HepG2 (cell line): ENCODE results near the gene C6orf136. TPM values are rescaled to one million over a fixed set of nuclear protein-coding genes. Genes with fewer than 3 reads are reported as not detected.

Experiments
- AHR ChIP-seq: IDR thresholded peaks from 2 replicates; pipeline ENCODE4 v1.6.1; 2018; ENCODE audit warnings: missing genetic modification reagents, missing compliant biosample characterization
- KAT7 ChIP-seq: IDR thresholded peaks from 2 replicates; pipeline ENCODE4 v1.6.1; 2018; ENCODE audit warnings: borderline replicate concordance, missing compliant biosample characterization
- POLR2G ChIP-seq: fragments of 200-400 bp; formaldehyde crosslinking; IDR thresholded peaks from 2 replicates; pipeline ENCODE4 v1.6.1; 2018; ENCODE audit warnings: mild to moderate bottlenecking, low read depth, low read length, moderate library complexity
- TAF1 ChIP-seq: sonication (generic); formaldehyde crosslinking; IDR thresholded peaks from 2 replicates; pipeline ENCODE4 v1.4.0; 2020; ENCODE audit warnings: missing genetic modification reagents
- ZFP82 ChIP-seq: sonication (generic); formaldehyde crosslinking; IDR thresholded peaks from 2 replicates; pipeline ENCODE4 v1.5.1; 2020; ENCODE audit warnings: mild to moderate bottlenecking, missing genetic modification reagents, borderline replicate concordance
- ZNF10 ChIP-seq: sonication (generic); formaldehyde crosslinking; IDR thresholded peaks from 2 replicates; pipeline ENCODE4 v1.4.0; 2020; ENCODE audit warnings: mild to moderate bottlenecking, low read depth, missing genetic modification reagents, borderline replicate concordance
- ZNF644 ChIP-seq: IDR thresholded peaks from 2 replicates; pipeline ENCODE4 v1.6.1; 2016; ENCODE audit warnings: low read depth
- ZNF775 ChIP-seq: sonication (generic); formaldehyde crosslinking; IDR thresholded peaks from 2 replicates; pipeline ENCODE4 v1.4.0; 2020; ENCODE audit warnings: missing genetic modification reagents, mild to moderate bottlenecking, moderate library complexity, borderline replicate concordance
- polyA plus RNA-seq, 8 experiments: library from polyadenylated mRNA; depleted of rRNA in 3 of 8; stranded (reverse) in 7 of 8; unstranded in 1 of 8; fragments of >200 nt; fragmentation: Illumina TruSeq in 4 of 8; extraction: Trizol in 4 of 8; gene quantifications; 2 replicates each; pipeline versions ENCODE4 v1.2.1 to v1.2.3, GENCODE V29; 2011 to 2016; ENCODE audit warnings: low read depth in 4 of 8, missing spikeins in 1 of 8, mixed read lengths in 1 of 8; ENCODE audit not compliant: insufficient read depth in 1 of 8
- total RNA-seq, 5 experiments: library from RNA; depleted of rRNA; stranded (reverse); fragments of >200 nt; fragmentation: Illumina TruSeq; extraction: Trizol; gene quantifications; 2 replicates each; pipeline ENCODE4 v1.2.3, GENCODE V29; 2016; ENCODE audit warnings: low read depth in 1 of 5
- TF ChIP-seq, protein P1 (sequence below): sonication (generic); formaldehyde crosslinking; conservative IDR thresholded peaks from 2 replicates; pipeline ENCODE4 v1.4.0; 2020; ENCODE audit warnings: missing genetic modification reagents
- TF ChIP-seq, protein P2 (sequence below): sonication (generic); formaldehyde crosslinking; IDR thresholded peaks from 2 replicates; pipeline ENCODE4 v1.4.0; 2020; ENCODE audit warnings: missing genetic modification reagents
- TF ChIP-seq, protein P3 (sequence below): sonication (generic); formaldehyde crosslinking; IDR thresholded peaks from 2 replicates; pipeline ENCODE4 v1.4.0; 2020; ENCODE audit warnings: missing genetic modification reagents
- TF ChIP-seq, protein P4 (sequence below): sonication (generic); formaldehyde crosslinking; IDR thresholded peaks from 2 replicates; pipeline ENCODE4 v1.5.0; 2020; ENCODE audit warnings: mild to moderate bottlenecking, missing genetic modification reagents
- TF ChIP-seq, protein P5 (sequence below): sonication (generic); formaldehyde crosslinking; IDR thresholded peaks from 2 replicates; pipeline ENCODE4 v1.4.0; 2020; ENCODE audit warnings: mild to moderate bottlenecking, missing genetic modification reagents
- TF ChIP-seq, protein P6 (sequence below): sonication (generic); formaldehyde crosslinking; IDR thresholded peaks from 2 replicates; pipeline ENCODE4 v1.5.0; 2020; ENCODE audit warnings: missing genetic modification reagents

The C6orf136 gene
- total and polyA plus RNA-seq, 2 of the 13 experiments (the other 11 are each of a cell fraction or from before 2014, with no cell fraction given) = 12.0 to 26.2 TPM

DNA sequence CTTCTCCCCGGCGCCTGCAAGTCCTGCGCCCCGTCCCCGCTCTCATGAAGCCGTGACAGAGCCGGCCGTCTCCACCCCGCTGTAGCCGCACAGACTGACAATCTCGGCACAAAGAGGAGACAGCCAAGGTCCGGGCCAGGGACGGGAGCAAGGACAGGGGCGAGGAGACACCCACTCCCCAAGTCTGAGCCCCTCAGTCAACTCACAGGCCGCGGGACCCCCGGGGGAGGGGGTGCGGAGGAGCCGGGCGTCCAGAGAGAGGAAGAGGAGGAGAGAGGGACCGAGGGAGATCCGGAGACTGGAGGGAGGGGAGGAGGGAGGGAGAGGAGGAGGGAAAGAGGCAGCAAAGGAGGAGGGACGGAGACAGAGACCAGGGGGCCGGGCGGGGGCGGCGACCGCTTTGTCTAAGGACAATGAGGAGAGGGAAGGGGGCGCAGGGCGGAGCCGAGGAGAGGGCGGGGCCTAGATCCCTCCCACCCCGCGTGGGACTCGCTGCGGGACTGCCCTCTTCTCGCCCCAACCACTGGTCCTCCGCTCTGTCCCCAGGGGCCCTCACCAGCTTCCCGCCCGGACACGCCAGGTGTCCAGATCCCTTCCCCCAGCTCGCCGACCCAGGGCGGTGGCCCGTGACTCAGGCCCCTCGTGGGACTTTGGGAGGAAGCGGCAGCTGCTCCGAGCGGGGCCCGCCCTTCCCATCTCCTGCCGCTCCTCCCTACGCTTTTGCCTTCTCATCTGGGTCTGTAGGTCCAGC, 40.1 kb downstream of the C6orf136 start (continued):
- TF ChIP-seq, protein P1, sequence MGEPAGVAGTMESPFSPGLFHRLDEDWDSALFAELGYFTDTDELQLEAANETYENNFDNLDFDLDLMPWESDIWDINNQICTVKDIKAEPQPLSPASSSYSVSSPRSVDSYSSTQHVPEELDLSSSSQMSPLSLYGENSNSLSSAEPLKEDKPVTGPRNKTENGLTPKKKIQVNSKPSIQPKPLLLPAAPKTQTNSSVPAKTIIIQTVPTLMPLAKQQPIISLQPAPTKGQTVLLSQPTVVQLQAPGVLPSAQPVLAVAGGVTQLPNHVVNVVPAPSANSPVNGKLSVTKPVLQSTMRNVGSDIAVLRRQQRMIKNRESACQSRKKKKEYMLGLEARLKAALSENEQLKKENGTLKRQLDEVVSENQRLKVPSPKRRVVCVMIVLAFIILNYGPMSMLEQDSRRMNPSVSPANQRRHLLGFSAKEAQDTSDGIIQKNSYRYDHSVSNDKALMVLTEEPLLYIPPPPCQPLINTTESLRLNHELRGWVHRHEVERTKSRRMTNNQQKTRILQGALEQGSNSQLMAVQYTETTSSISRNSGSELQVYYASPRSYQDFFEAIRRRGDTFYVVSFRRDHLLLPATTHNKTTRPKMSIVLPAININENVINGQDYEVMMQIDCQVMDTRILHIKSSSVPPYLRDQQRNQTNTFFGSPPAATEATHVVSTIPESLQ (CRISPR knock-in tag) = no peak
- TF ChIP-seq, protein P2, sequence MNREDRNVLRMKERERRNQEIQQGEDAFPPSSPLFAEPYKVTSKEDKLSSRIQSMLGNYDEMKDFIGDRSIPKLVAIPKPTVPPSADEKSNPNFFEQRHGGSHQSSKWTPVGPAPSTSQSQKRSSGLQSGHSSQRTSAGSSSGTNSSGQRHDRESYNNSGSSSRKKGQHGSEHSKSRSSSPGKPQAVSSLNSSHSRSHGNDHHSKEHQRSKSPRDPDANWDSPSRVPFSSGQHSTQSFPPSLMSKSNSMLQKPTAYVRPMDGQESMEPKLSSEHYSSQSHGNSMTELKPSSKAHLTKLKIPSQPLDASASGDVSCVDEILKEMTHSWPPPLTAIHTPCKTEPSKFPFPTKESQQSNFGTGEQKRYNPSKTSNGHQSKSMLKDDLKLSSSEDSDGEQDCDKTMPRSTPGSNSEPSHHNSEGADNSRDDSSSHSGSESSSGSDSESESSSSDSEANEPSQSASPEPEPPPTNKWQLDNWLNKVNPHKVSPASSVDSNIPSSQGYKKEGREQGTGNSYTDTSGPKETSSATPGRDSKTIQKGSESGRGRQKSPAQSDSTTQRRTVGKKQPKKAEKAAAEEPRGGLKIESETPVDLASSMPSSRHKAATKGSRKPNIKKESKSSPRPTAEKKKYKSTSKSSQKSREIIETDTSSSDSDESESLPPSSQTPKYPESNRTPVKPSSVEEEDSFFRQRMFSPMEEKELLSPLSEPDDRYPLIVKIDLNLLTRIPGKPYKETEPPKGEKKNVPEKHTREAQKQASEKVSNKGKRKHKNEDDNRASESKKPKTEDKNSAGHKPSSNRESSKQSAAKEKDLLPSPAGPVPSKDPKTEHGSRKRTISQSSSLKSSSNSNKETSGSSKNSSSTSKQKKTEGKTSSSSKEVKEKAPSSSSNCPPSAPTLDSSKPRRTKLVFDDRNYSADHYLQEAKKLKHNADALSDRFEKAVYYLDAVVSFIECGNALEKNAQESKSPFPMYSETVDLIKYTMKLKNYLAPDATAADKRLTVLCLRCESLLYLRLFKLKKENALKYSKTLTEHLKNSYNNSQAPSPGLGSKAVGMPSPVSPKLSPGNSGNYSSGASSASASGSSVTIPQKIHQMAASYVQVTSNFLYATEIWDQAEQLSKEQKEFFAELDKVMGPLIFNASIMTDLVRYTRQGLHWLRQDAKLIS (CRISPR knock-in tag) = no peak
- TF ChIP-seq ZFP82 (CRISPR knock-in tag) (no peak), AHR (CRISPR knock-in tag) (0 out of 2 replicates have a peak, but pooled peaks have one; percentile 27), KAT7 (CRISPR knock-in tag) (peak; percentile 35; the same call in 1 of the 2 replicates), ZNF10 (CRISPR knock-in tag) (no peak), ZNF775 (CRISPR knock-in tag) (no peak), ZNF644 (no peak), POLR2G (no peak; the same call in 1 of the 2 replicates), TAF1 (peak; percentile 49; the same call in 1 of the 2 replicates)
- TF ChIP-seq, protein P3, sequence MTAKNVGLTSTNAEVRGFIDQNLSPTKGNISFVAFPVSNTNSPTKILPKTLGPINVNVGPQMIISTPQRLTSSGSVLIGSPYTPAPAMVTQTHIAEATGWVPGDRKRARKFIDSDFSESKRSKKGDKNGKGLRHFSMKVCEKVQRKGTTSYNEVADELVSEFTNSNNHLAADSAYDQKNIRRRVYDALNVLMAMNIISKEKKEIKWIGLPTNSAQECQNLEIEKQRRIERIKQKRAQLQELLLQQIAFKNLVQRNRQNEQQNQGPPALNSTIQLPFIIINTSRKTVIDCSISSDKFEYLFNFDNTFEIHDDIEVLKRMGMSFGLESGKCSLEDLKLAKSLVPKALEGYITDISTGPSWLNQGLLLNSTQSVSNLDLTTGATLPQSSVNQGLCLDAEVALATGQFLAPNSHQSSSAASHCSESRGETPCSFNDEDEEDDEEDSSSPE = no peak
- TF ChIP-seq, protein P4, sequence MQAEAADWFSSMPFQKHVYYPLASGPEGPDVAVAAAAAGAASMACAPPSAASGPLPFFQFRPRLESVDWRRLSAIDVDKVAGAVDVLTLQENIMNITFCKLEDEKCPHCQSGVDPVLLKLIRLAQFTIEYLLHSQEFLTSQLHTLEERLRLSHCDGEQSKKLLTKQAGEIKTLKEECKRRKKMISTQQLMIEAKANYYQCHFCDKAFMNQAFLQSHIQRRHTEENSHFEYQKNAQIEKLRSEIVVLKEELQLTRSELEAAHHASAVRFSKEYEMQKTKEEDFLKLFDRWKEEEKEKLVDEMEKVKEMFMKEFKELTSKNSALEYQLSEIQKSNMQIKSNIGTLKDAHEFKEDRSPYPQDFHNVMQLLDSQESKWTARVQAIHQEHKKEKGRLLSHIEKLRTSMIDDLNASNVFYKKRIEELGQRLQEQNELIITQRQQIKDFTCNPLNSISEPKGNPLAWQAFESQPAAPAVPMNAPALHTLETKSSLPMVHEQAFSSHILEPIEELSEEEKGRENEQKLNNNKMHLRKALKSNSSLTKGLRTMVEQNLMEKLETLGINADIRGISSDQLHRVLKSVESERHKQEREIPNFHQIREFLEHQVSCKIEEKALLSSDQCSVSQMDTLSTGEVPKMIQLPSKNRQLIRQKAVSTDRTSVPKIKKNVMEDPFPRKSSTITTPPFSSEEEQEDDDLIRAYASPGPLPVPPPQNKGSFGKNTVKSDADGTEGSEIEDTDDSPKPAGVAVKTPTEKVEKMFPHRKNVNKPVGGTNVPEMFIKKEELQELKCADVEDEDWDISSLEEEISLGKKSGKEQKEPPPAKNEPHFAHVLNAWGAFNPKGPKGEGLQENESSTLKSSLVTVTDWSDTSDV (CRISPR knock-in tag) = no peak; the same call in 1 of the 2 replicates
- TF ChIP-seq, protein P5, sequence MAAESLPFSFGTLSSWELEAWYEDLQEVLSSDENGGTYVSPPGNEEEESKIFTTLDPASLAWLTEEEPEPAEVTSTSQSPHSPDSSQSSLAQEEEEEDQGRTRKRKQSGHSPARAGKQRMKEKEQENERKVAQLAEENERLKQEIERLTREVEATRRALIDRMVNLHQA = no peak
- TF ChIP-seq, protein P6, sequence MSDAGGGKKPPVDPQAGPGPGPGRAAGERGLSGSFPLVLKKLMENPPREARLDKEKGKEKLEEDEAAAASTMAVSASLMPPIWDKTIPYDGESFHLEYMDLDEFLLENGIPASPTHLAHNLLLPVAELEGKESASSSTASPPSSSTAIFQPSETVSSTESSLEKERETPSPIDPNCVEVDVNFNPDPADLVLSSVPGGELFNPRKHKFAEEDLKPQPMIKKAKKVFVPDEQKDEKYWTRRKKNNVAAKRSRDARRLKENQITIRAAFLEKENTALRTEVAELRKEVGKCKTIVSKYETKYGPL (CRISPR knock-in tag) = no peak
